HepG2 (cell line): Measurements from ENCODE around the gene MCM8. TPM values are rescaled to one million over a fixed set of nuclear protein-coding genes. Genes with fewer than 3 reads are reported as not detected.

Source experiments
- ATAC-seq: fragments of 200-7000 bp; cut with Tn5 transposase; 3 replicates; pipeline ENCODE4 v1.9.1; 2020; ENCODE audit warnings: mild to moderate bottlenecking, moderate library complexity
- BruUV-seq: library from RNA; stranded (reverse); fragments of 400-500 nt; replicated peaks from 2 replicates; lab custom pipeline; 2021; lab: Mats Ljungman, UMichigan
- CTCF ChIA-PET: fragments of 300-600 bp; formaldehyde crosslinking; extraction: SDS; loops from one replicate; lab custom pipeline; 2021; ENCODE audit warnings: low total read pairs, inconsistent platforms, low intra/inter-chr PET ratio; lab: Yijun Ruan, JAX
- POLR2A ChIA-PET: fragments of 350-600 bp; sonication (Branson Sonifier 250); formaldehyde crosslinking; loops from one replicate; lab custom pipeline; 2020; ENCODE audit warnings: antibody characterized with exemption, inconsistent platforms; lab: Yijun Ruan, JAX
- DNase-seq: peaks from one replicate; pipeline ENCODE4 v3.0.0-alpha.2; 2015; ENCODE audit warnings: low spot score
- FAIRE-seq: peaks from 3 replicates; lab custom pipeline; 2011; peaks lifted over from hg19 to GRCh38; lab: Jason Lieb, UNC
- H2AFZ ChIP-seq: one replicate; pipeline ENCODE4 v1.6.1; 2011; ENCODE audit warnings: low read length, inconsistent platforms
- H3K27ac ChIP-seq: fragments of 300-600 bp; 3 replicates; pipeline ENCODE4 v1.8.0; 2011; ENCODE audit warnings: mixed run types, mild to moderate bottlenecking, mixed read lengths, low read length, inconsistent platforms; ENCODE audit not compliant: insufficient read depth; ENCODE audit errors: extremely low read length
- H3K27me3 ChIP-seq, 2 experiments: fragments of 200-600 bp in 1 of 2; 2 replicates in 1 of 2; 3 replicates in 1 of 2; pipeline versions ENCODE4 v1.6.0 to v1.8.0; 2011; ENCODE audit warnings: low read length in 2 of 2, mild to moderate bottlenecking in 2 of 2, moderate library complexity in 2 of 2, inconsistent platforms in 1 of 2; ENCODE audit not compliant: insufficient read depth in 2 of 2, control insufficient read depth in 1 of 2
- H3K36me3 ChIP-seq, 2 experiments: fragments of 200-600 bp in 1 of 2; replicated peaks in 1 of 2; 2 replicates in 1 of 2; 3 replicates in 1 of 2; pipeline versions ENCODE4 v1.5.1 to v1.8.0; 2011; ENCODE audit warnings: low read length in 2 of 2, inconsistent platforms in 1 of 2; ENCODE audit not compliant: insufficient read depth in 2 of 2, control insufficient read depth in 1 of 2
- H3K4me1 ChIP-seq: 2 replicates; pipeline ENCODE4 v1.5.1; 2012; ENCODE audit warnings: low read length, inconsistent platforms; ENCODE audit not compliant: insufficient read depth
- H3K4me2 ChIP-seq: 2 replicates; pipeline ENCODE4 v1.6.0; 2011; ENCODE audit warnings: low read depth, low read length, inconsistent platforms
- H3K4me3 ChIP-seq, 3 experiments: fragments of 200-600 bp in 1 of 3; sonication (generic), shearing (Covaris generic) in 1 of 3; replicated peaks in 1 of 3; 2 replicates each; pipeline ENCODE4 v1.5.1; 2011 to 2016; ENCODE audit warnings: low read length in 3 of 3, inconsistent platforms in 2 of 3, low read depth in 2 of 3, mild to moderate bottlenecking in 2 of 3, control low read depth in 1 of 3, mixed read lengths in 1 of 3; ENCODE audit not compliant: insufficient read depth in 1 of 3
- H3K79me2 ChIP-seq: one replicate; pipeline ENCODE4 v1.6.1; 2011; ENCODE audit warnings: low read length, inconsistent platforms; ENCODE audit not compliant: insufficient read depth
- H3K9ac ChIP-seq: 2 replicates; pipeline ENCODE4 v1.6.0; 2011; ENCODE audit warnings: mild to moderate bottlenecking, low read depth, low read length, inconsistent platforms; ENCODE audit not compliant: insufficient read depth
- H3K9me3 ChIP-seq: 2 replicates; pipeline ENCODE4 v1.5.1; 2012; ENCODE audit warnings: mild to moderate bottlenecking, low read length
- H4K20me1 ChIP-seq: 2 replicates; pipeline ENCODE4 v1.6.0; 2011; ENCODE audit warnings: inconsistent platforms, mild to moderate bottlenecking, low read length, moderate library complexity; ENCODE audit not compliant: insufficient read depth
- ATF4 ChIP-seq, 2 experiments: fragments of 450-650 bp in 1 of 2; sonication (generic) in 1 of 2; formaldehyde crosslinking; IDR thresholded peaks; 2 replicates each; pipeline versions ENCODE4 v1.5.0 to v1.8.0; 2020 to 2022; ENCODE audit warnings: mild to moderate bottlenecking in 1 of 2, missing genetic modification reagents in 1 of 2
- BRD4 ChIP-seq: sonication (generic); formaldehyde crosslinking; IDR thresholded peaks from 2 replicates; pipeline ENCODE4 v1.4.0; 2020; ENCODE audit warnings: missing genetic modification reagents
- HDAC2 ChIP-seq: sonication (generic); formaldehyde crosslinking; IDR thresholded peaks from 2 replicates; pipeline ENCODE4 v1.4.0; 2020; ENCODE audit warnings: missing genetic modification reagents
- HNF1B ChIP-seq: sonication (generic); formaldehyde crosslinking; IDR thresholded peaks from 2 replicates; pipeline ENCODE4 v1.5.1; 2020; ENCODE audit warnings: mild to moderate bottlenecking, moderate library complexity, missing genetic modification reagents
- HOXA3 ChIP-seq: sonication (generic); formaldehyde crosslinking; IDR thresholded peaks from 2 replicates; pipeline ENCODE4 v1.5.0; 2020; ENCODE audit warnings: missing genetic modification reagents
- IKZF4 ChIP-seq: sonication (generic); formaldehyde crosslinking; IDR thresholded peaks from 2 replicates; pipeline ENCODE4 v1.5.1; 2020; ENCODE audit warnings: borderline replicate concordance, mild to moderate bottlenecking, low read depth, missing genetic modification reagents; ENCODE audit errors: not compliant biosample characterization
- KAT7 ChIP-seq: IDR thresholded peaks from 2 replicates; pipeline ENCODE4 v1.6.1; 2018; ENCODE audit warnings: borderline replicate concordance, missing compliant biosample characterization
- KLF13 ChIP-seq: sonication (generic); formaldehyde crosslinking; IDR thresholded peaks from 2 replicates; pipeline ENCODE4 v1.4.0; 2020; ENCODE audit warnings: mild to moderate bottlenecking, missing genetic modification reagents
- NPAS2 ChIP-seq: sonication (generic); formaldehyde crosslinking; IDR thresholded peaks from 2 replicates; pipeline ENCODE4 v1.8.0; 2022; ENCODE audit warnings: mild to moderate bottlenecking, missing genetic modification reagents, borderline replicate concordance
- POLR2G ChIP-seq: fragments of 200-400 bp; formaldehyde crosslinking; IDR thresholded peaks from 2 replicates; pipeline ENCODE4 v1.6.1; 2018; ENCODE audit warnings: mild to moderate bottlenecking, low read depth, low read length, moderate library complexity
- ZNF124 ChIP-seq: sonication (generic); formaldehyde crosslinking; IDR thresholded peaks from 2 replicates; pipeline ENCODE4 v1.4.0; 2020; ENCODE audit warnings: missing genetic modification reagents
- ZNF280B ChIP-seq: sonication (generic); formaldehyde crosslinking; IDR thresholded peaks from 2 replicates; pipeline ENCODE4 v1.5.0; 2020; ENCODE audit warnings: missing genetic modification reagents, mild to moderate bottlenecking, borderline replicate concordance
- ZNF564 ChIP-seq: sonication (generic); formaldehyde crosslinking; IDR thresholded peaks from 2 replicates; pipeline ENCODE4 v1.8.1; 2023; ENCODE audit warnings: mild to moderate bottlenecking, missing genetic modification reagents
- ZNF672 ChIP-seq: sonication (generic); formaldehyde crosslinking; IDR thresholded peaks from 2 replicates; pipeline ENCODE4 v1.8.1; 2022; ENCODE audit warnings: missing genetic modification reagents
- WGBS: methylation state at CpG from one replicate; pipeline ENCODE4 v1.1.6; 2017; ENCODE audit warnings: low lambda C conversion rate; 5-methylcytosine and 5-hydroxymethylcytosine counted together
- in situ Hi-C: cut with HindIII; loops from 2 replicates; pipeline ENCODE4 v1.10.0; 2017; ENCODE audit warnings: low pct_unique_long_range_greater_than_20kb; ENCODE audit not compliant: extremely low pct_ligation_motif_present
- intact Hi-C: fragments of 100-400 bp; cut with micrococcal nuclease; formaldehyde crosslinking; loops from one replicate; pipeline ENCODE4 v1.10.0; 2022; ENCODE audit not compliant: unreplicated experiment
- polyA plus RNA-seq, 8 experiments: library from polyadenylated mRNA; depleted of rRNA in 3 of 8; stranded (reverse) in 7 of 8; unstranded in 1 of 8; fragments of >200 nt; fragmentation: Illumina TruSeq in 4 of 8; extraction: Trizol in 4 of 8; gene quantifications; 2 replicates each; pipeline versions ENCODE4 v1.2.1 to v1.2.3, GENCODE V29; 2011 to 2016; ENCODE audit warnings: low read depth in 4 of 8, missing spikeins in 1 of 8, mixed read lengths in 1 of 8; ENCODE audit not compliant: insufficient read depth in 1 of 8
- total RNA-seq, 5 experiments: library from RNA; depleted of rRNA; stranded (reverse); fragments of >200 nt; fragmentation: Illumina TruSeq; extraction: Trizol; gene quantifications; 2 replicates each; pipeline ENCODE4 v1.2.3, GENCODE V29; 2016; ENCODE audit warnings: low read depth in 1 of 5

Gene MCM8
- total and polyA plus RNA-seq, 2 of the 13 experiments (the other 11 are each of a cell fraction or from before 2014, with no cell fraction given), result 11.5 to 59.3 TPM

GRCh38 chr20:5969940-5970339 lies 19.5 kb downstream of the MCM8 start:
- TF ChIP-seq KLF13 (CRISPR knock-in tag) (no peak), ZNF564 (no peak), HOXA3 (no peak), IKZF4 (CRISPR knock-in tag) (peak; percentile 40), BRD4 (CRISPR knock-in tag) (no peak), ATF4 (CRISPR knock-in tag; IDR thresholded peaks at IDR 0.05) (no peak), HDAC2 (no peak), ZNF124 (CRISPR knock-in tag) (no peak), NPAS2 (CRISPR knock-in tag) (no peak)
- Histone ChIP-seq H3K27me3 (no peaks in the 10 kb centered on the region), H2AFZ (no peak overlapping the region), H3K36me3 (peaks cover 14 to 72% of the 10 kb centered on the region in 2 experiments), H3K4me3 (no peak overlapping the region), H4K20me1 (no peaks in the 10 kb centered on the region), H3K4me2 (no peak overlapping the region), H3K9me3 (no peaks in the 10 kb centered on the region), H3K27ac (no peak overlapping the region), H3K79me2 (no peaks in the 10 kb centered on the region), H3K4me1 (no peaks in the 10 kb centered on the region), H3K9ac (no peak overlapping the region)
- DNase-seq (no peak), FAIRE-seq (no peak), ATAC-seq (no peak)
- in situ Hi-C loops (no loop called here), intact Hi-C loops (no loop called here)
- BruUV-seq, result no TSS peak
- POLR2A ChIA-PET, result no interaction called here
- CTCF ChIA-PET, result no interaction called here

- no TSS peak for BruUV-seq
- ATAC-seq (no peak), FAIRE-seq (no peak), DNase-seq (no peak)
- no peaks in the 10 kb centered on the region for H3K27me3 ChIP-seq
- H3K4me2 ChIP-seq, result no peak overlapping the region
- ChIA-PET POLR2A (no interaction called here), CTCF (no interaction called here)
- 92% methylated on average over 2 of the region's 2 CpGs for WGBS
- H3K4me3 ChIP-seq, result no peak overlapping the region
- H3K36me3 ChIP-seq, result peaks cover 14 to 70% of the 10 kb centered on the region in 2 experiments
- no peaks in the 10 kb centered on the region for H3K4me1 ChIP-seq
- no peak overlapping the region for H3K9ac ChIP-seq
- H3K9me3 ChIP-seq, result no peaks in the 10 kb centered on the region
- H4K20me1 ChIP-seq, result no peaks in the 10 kb centered on the region
- H3K27ac ChIP-seq, result no peak overlapping the region
- in situ Hi-C loops (no loop called here), intact Hi-C loops (no loop called here)
- no peak overlapping the region for H2AFZ ChIP-seq
- no peaks in the 10 kb centered on the region for H3K79me2 ChIP-seq
- TF ChIP-seq POLR2G (no peak), KAT7 (no peak), ZNF280B (no peak), ZNF672 (CRISPR knock-in tag) (no peak), HNF1B (CRISPR knock-in tag) (no peak)
Observed at GRCh38 chr20:5970381-5970780, 19.9 kb downstream of the MCM8 start.
